Lung (tissue), 13 donors: ENCODE results near the gene B3GNT2. TPM values are rescaled to one million over a fixed set of nuclear protein-coding genes. Genes with fewer than 3 reads are reported as not detected.
"Not testable (repeated sequence)": the region's sequence is repeated elsewhere in the genome, so short reads cannot be mapped to it uniquely, and the experiment has no call there.

ENCODE experiments used
- ATAC-seq: fragments of 200-7000 bp; cut with Tn5 transposase; one replicate; pipeline ENCODE4 v1.9.1; 2020; ENCODE audit warnings: moderate number of reproducible peaks; ENCODE audit not compliant: insufficient read depth, low FRiP score
- DNase-seq, 3 donors: peaks; one replicate each; pipeline ENCODE4 v3.0.0-alpha.2; 2013 to 2017
- H3K27ac ChIP-seq, 2 donors: one replicate each; pipeline ENCODE4 v1.5.1; 2013; ENCODE audit warnings: mild to moderate bottlenecking in 2 of 2, moderate library complexity in 2 of 2, control low read depth in 1 of 2, inconsistent platforms in 1 of 2, low read depth in 1 of 2, low read length in 1 of 2
- H3K27me3 ChIP-seq, 3 donors: one replicate each; pipeline ENCODE4 v1.5.1; 2013; ENCODE audit warnings: low read length in 2 of 3; ENCODE audit not compliant: control insufficient read depth in 3 of 3, insufficient read depth in 3 of 3
- H3K36me3 ChIP-seq, 4 donors: one replicate each; pipeline ENCODE4 v1.5.1; 2013; ENCODE audit warnings: low read length in 4 of 4, mild to moderate bottlenecking in 1 of 4, moderate library complexity in 1 of 4; ENCODE audit not compliant: control insufficient read depth in 4 of 4, insufficient read depth in 4 of 4
- H3K4me1 ChIP-seq, 5 donors: one replicate each; pipeline ENCODE4 v1.5.1; 2013; ENCODE audit warnings: low read length in 5 of 5, mild to moderate bottlenecking in 2 of 5, moderate library complexity in 1 of 5; ENCODE audit not compliant: control insufficient read depth in 5 of 5, insufficient read depth in 5 of 5
- H3K4me3 ChIP-seq: one replicate; pipeline ENCODE4 v1.5.1; 2013; ENCODE audit warnings: mild to moderate bottlenecking, control low read depth, moderate library complexity
- H3K9ac ChIP-seq, 2 donors: one replicate each; pipeline ENCODE4 v1.5.1; 2013; ENCODE audit warnings: low read length in 2 of 2, control low read depth in 1 of 2; ENCODE audit not compliant: insufficient read depth in 1 of 2
- H3K9me3 ChIP-seq, 4 donors: one replicate each; pipeline ENCODE4 v1.5.1; 2013; ENCODE audit warnings: low read length in 3 of 4, mild to moderate bottlenecking in 1 of 4, moderate library complexity in 1 of 4; ENCODE audit not compliant: control insufficient read depth in 4 of 4, insufficient read depth in 3 of 4
- CTCF ChIP-seq: IDR thresholded peaks from 2 replicates; pipeline ENCODE4 v1.5.1; 2012; ENCODE audit warnings: mild to moderate bottlenecking; ENCODE audit errors: control extremely low read depth, extremely low read depth
- WGBS, 2 donors: extraction: QIAGEN DNeasy Blood & Tissue Kit; methylation state at CpG; one replicate each; pipeline ENCODE4 v1.1.7; 2013; 5-methylcytosine and 5-hydroxymethylcytosine counted together
- polyA plus RNA-seq, 2 donors: library from polyadenylated mRNA; stranded (reverse); fragments of 200-250 nt; gene quantifications; one replicate each; pipeline ENCODE4 v1.2.1, GENCODE V29; 2013
- small RNA-seq: library from RNA; depleted of rRNA; stranded (forward); fragments of <200 nt; gene quantifications from one replicate; pipeline ENCODE3, GENCODE V24; 2014; ENCODE audit warnings: low replicate concordance
- total RNA-seq, 2 donors: library from RNA; depleted of rRNA in 1 of 2; stranded (reverse); fragments of >200 nt in 1 of 2; gene quantifications; one replicate each; pipeline ENCODE4 v1.2.1, GENCODE V29; 2014 to 2021
- donor health status: control.
- donor health status: control.
- donor health status: Bipolar disorder and iron deficiency.
- donor health status: healthy.
- donor health status: DM: yes; HTN: yes; CAD: no.

Gene B3GNT2
- total and polyA plus RNA-seq, 4 donors: 11.4 to 41.8 (median 25.4) TPM

GRCh38 chr2:62266433-62267038 is 70.6 kb downstream of the B3GNT2 start:
- Histone ChIP-seq H3K36me3 (no peaks in the 10 kb centered on the region), H3K9me3 (no peaks in the 10 kb centered on the region), H3K27ac (no peak overlapping the region), H3K4me3 (no peak overlapping the region), H3K4me1 (peaks cover 0 to 14% (median 0%) of the 10 kb centered on the region in 5 donors), H3K9ac (no peak overlapping the region), H3K27me3 (no peaks in the 10 kb centered on the region)
- ATAC-seq: no peak
- DNase-seq: peak in 1 of 3 donors; percentile 13
- no peak for TF ChIP-seq CTCF
- 77 to 85% methylated on average over 7 of the region's 7 CpGs for WGBS, 2 donors

DNA sequence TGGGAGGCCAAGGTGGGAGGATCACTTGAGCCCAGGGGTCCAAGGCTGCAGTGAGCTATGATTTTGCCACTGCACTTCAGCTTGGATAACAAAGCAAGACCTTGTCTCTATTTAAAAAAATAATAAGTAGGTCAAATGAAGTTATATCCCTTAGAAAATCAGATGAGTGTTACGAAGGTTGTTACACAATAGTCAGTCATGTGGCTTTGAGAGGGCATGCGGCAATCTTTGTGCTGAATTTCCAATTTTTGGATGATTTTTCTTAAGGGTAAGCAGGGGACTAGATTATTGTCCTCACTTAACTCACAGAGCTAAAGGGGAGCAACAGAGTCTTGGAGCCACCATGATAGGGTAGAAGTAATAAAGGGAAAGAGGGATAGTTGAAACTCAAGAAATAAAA is 71.8 kb downstream of the B3GNT2 start:
- Histone ChIP-seq H3K36me3 (no peaks in the 10 kb centered on the region), H3K27me3 (no peaks in the 10 kb centered on the region), H3K27ac (no peak overlapping the region), H3K4me1 (peaks cover 0 to 14% (median 0%) of the 10 kb centered on the region in 5 donors), H3K4me3 (no peak overlapping the region), H3K9ac (no peak overlapping the region), H3K9me3 (no peaks in the 10 kb centered on the region)
- ATAC-seq: no peak
- no peak for TF ChIP-seq CTCF
- WGBS, 2 donors: 56 to 72% methylated on average over 2 of the region's 2 CpGs
- peak in 1 of 3 donors; percentile 6 for DNase-seq

DNA sequence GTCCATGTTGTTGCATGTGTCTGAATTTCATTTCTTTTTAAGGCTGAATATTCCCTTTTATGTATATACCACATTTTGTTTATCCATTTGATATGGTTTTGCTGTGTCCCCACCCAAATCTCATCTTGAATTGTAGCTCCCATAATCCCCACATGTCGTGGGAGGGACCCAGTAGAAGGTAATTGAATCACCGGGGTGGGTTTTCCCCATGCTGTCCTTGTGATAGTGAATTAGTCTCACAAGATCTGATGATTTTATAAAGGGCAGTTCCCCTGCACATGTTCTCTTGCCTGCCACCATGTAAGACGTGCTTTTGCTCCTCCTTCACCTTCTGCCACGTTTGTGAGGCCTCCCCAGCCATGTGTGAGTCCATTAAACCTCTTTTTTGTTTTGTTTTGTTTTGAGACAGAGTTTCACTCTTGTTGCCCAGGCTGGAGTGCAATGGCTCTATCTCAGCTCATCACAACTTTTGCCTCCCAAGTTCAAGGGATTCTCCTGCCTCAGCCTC is 72.8 kb downstream of the B3GNT2 start:
- not testable (repeated sequence) for H3K9ac ChIP-seq, H3K27me3 ChIP-seq, H3K36me3 ChIP-seq, ATAC-seq, DNase-seq, H3K9me3 ChIP-seq, H3K27ac ChIP-seq, H3K4me3 ChIP-seq
- peaks cover 0 to 14% (median 0%) of the 10 kb centered on the region in 5 donors for H3K4me1 ChIP-seq
- WGBS, 2 donors: 71 to 89% methylated on average over 4 of the region's 4 CpGs

DNA sequence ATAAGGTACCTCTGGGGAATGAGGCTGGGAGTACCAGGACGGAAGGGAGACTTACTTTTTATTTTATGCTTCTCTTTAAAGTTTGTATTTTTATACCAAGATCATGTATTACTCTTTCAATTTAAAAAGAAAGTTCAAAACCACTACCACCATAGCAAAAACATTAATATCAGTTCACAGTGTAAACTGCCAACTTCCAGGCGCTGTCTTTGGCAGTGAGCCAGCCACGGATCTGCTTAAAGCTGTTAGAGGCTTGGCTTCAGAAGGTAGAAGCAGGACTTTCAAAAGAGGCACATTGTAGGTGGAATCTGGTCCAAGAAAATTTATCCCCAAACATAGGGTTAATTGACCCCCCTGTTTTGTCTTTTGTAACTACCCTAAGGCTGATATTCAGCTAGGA is 74.8 kb downstream of the B3GNT2 start:
- peak; percentile 80 to 88 (median 83) for DNase-seq
- no peak for ATAC-seq

More for the DNA sequence above, 74.8 kb downstream of the B3GNT2 start:
- no peak for TF ChIP-seq CTCF
- 22 to 26% methylated on average over 3 of the region's 3 CpGs for WGBS, 2 donors
- Histone ChIP-seq H3K27ac (no peak overlapping the region), H3K27me3 (no peaks in the 10 kb centered on the region), H3K36me3 (no peaks in the 10 kb centered on the region), H3K4me1 (peaks cover 0 to 4% (median 0%) of the 10 kb centered on the region in 5 donors), H3K4me3 (no peak overlapping the region), H3K9me3 (no peaks in the 10 kb centered on the region), H3K9ac (no peak overlapping the region)

Small RNA genes lying within 50 kb of the gene (small RNA-seq; reads per million reads assigned to genes)
- gene MIR5192: not detected
- not detected for gene RN7SL51P
